Spleen (tissue), 11 donors: ENCODE results near the gene PRR29. TPM values are rescaled to one million over a fixed set of nuclear protein-coding genes. Genes with fewer than 3 reads are reported as not detected.
A peak's percentile ranks its signal among the peaks of the same experiment; 100 is the strongest.

Source experiments
- DNase-seq: peaks from one replicate; pipeline ENCODE4 v3.0.0-alpha.2; 2020
- H3K27ac ChIP-seq, 8 donors: fragments of 200-600 bp; sonication (generic) in 7 of 8; 1 replicate in 4 of 8; 2 replicates in 4 of 8; pipeline versions ENCODE4 v1.5.0 to v1.8.0; 2016 to 2021; ENCODE audit warnings: inconsistent platforms in 4 of 8, mild to moderate bottlenecking in 4 of 8, moderate library complexity in 1 of 8
- H3K27me3 ChIP-seq, 7 donors: fragments of 200-600 bp; sonication (generic) in 6 of 7; replicated peaks in 1 of 7; 1 replicate in 4 of 7; 2 replicates in 3 of 7; pipeline versions ENCODE4 v1.5.0 to v1.8.0; 2016 to 2021; ENCODE audit warnings: inconsistent platforms in 3 of 7, mild to moderate bottlenecking in 1 of 7
- H3K36me3 ChIP-seq, 6 donors: fragments of 200-600 bp; sonication (generic) in 5 of 6; 1 replicate in 4 of 6; 2 replicates in 2 of 6; pipeline versions ENCODE4 v1.5.0 to v1.8.0; 2016 to 2021; ENCODE audit warnings: inconsistent platforms in 2 of 6
- H3K4me1 ChIP-seq, 6 donors: fragments of 200-600 bp; sonication (generic) in 5 of 6; 1 replicate in 3 of 6; 2 replicates in 3 of 6; pipeline versions ENCODE4 v1.5.0 to v1.8.0; 2016 to 2021; ENCODE audit warnings: inconsistent platforms in 3 of 6
- H3K4me3 ChIP-seq, 8 donors: fragments of 200-600 bp; sonication (generic) in 7 of 8; 1 replicate in 4 of 8; 2 replicates in 4 of 8; pipeline versions ENCODE4 v1.5.0 to v1.8.0; 2016 to 2021; ENCODE audit warnings: inconsistent platforms in 4 of 8, mild to moderate bottlenecking in 4 of 8, moderate library complexity in 2 of 8
- H3K9me3 ChIP-seq, 8 donors: fragments of 200-600 bp; sonication (generic) in 7 of 8; 1 replicate in 4 of 8; 2 replicates in 4 of 8; pipeline versions ENCODE4 v1.5.0 to v1.8.0; 2016 to 2021; ENCODE audit warnings: inconsistent platforms in 4 of 8
- POLR2A ChIP-seq, 3 donors: fragments of 450-650 bp; IDR thresholded peaks; one replicate each; pipeline ENCODE4 v1.5.1; 2017; ENCODE audit warnings: antibody characterized with exemption in 3 of 3, mild to moderate bottlenecking in 1 of 3
- POLR2AphosphoS5 ChIP-seq, 3 donors: sonication (generic); formaldehyde crosslinking; IDR thresholded peaks; one replicate each; pipeline ENCODE4 v1.5.1; 2017; ENCODE audit warnings: antibody characterized with exemption in 3 of 3
- WGBS, 5 donors: extraction: QIAGEN DNeasy Blood & Tissue Kit in 3 of 5; methylation state at CpG; one replicate each; pipeline versions ENCODE4 v1.1.5 to v1.1.7; 2013 to 2018; 5-methylcytosine and 5-hydroxymethylcytosine counted together
- intact Hi-C: fragments of 100-400 bp; cut with DNase I; formaldehyde crosslinking; loops from one replicate; pipeline ENCODE4 v1.15.0; 2023; ENCODE audit warnings: low total_unique reads
- polyA plus RNA-seq, 3 donors: library from polyadenylated mRNA; stranded (reverse); fragments of 200-250 nt; gene quantifications; one replicate each; pipeline ENCODE4 v1.2.1, GENCODE V29; 2013
- total RNA-seq, 7 donors: library from RNA; depleted of rRNA in 3 of 7; stranded (reverse); fragments of >200 nt in 3 of 7; fragmentation: NEBNext Ultra II Directional in 4 of 7; extraction: Animal tissue kit (Norgen Biotek cat#: 25700) in 4 of 7; gene quantifications; one replicate each; pipeline versions ENCODE4 v1.1.0 to v1.2.1, GENCODE V29; 2016 to 2021
- TF ChIP-seq, protein P1 (sequence below), 11 experiments: fragments of 200-600 bp in 7 of 11; fragments of 450-650 bp in 4 of 11; sonication (generic) in 4 of 11; IDR thresholded peaks in 8 of 11; conservative IDR thresholded peaks in 3 of 11; 1 replicate in 7 of 11; 2 replicates in 4 of 11; pipeline versions ENCODE4 v1.4.0 to v1.8.0; 2016 to 2021; ENCODE audit warnings: antibody characterized with exemption in 11 of 11, inconsistent platforms in 4 of 11, mild to moderate bottlenecking in 1 of 11
- donor health status: healthy with polysubstance abuse.
- donor health status: DM: no; HTN: no; CAD: no; lungs with moderate emphysema.
- donor health status: DM: no; HTN: no; CAD: no.
- donor health status: Bipolar disorder and iron deficiency.
- donor health status: healthy.
- donor health status: DM: no; HTN: no; CAD: no.
- donor health status: DM: yes; HTN: yes; CAD: no.

The PRR29 gene
- total and polyA plus RNA-seq, 10 donors = 0.65 to 9.1 (median 3.4) TPM

DNA sequence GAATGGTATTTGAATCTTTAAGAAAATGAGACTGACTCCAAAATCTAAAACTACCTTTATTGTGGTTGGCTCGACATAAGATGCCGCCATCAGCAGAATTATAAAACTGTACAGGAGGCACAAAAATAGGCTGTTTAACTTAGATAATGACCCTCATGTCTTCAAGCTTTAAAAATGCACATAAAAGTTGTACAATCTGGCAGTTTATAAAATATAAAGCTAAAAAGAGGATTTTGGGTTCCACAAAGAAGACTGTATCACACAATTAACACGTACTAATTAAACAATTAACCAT lies 40.9 kb downstream of the PRR29 start:
- H3K36me3 ChIP-seq = peaks cover under 1 to 68% (median 20%) of the 10 kb centered on the region in 6 donors
- TF ChIP-seq POLR2A (IDR thresholded peaks at IDR 0.05) (no peak), POLR2AphosphoS5 (IDR thresholded peaks at IDR 0.05) (no peak)
- TF ChIP-seq, protein P1, sequence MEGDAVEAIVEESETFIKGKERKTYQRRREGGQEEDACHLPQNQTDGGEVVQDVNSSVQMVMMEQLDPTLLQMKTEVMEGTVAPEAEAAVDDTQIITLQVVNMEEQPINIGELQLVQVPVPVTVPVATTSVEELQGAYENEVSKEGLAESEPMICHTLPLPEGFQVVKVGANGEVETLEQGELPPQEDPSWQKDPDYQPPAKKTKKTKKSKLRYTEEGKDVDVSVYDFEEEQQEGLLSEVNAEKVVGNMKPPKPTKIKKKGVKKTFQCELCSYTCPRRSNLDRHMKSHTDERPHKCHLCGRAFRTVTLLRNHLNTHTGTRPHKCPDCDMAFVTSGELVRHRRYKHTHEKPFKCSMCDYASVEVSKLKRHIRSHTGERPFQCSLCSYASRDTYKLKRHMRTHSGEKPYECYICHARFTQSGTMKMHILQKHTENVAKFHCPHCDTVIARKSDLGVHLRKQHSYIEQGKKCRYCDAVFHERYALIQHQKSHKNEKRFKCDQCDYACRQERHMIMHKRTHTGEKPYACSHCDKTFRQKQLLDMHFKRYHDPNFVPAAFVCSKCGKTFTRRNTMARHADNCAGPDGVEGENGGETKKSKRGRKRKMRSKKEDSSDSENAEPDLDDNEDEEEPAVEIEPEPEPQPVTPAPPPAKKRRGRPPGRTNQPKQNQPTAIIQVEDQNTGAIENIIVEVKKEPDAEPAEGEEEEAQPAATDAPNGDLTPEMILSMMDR (IDR thresholded peaks at IDR 0.05 in 8 of 11, conservative IDR thresholded peaks at IDR 0.05 in 3 of 11) = no peak
- intact Hi-C loops = no loop called here

GRCh38 chr17:64040206-64040605 lies 42.1 kb downstream of the PRR29 start:
- H3K27me3 ChIP-seq = no peaks in the 10 kb centered on the region
- H3K4me3 ChIP-seq = no peak overlapping the region
- no peak for TF ChIP-seq POLR2AphosphoS5 (IDR thresholded peaks at IDR 0.05)
- TF ChIP-seq POLR2A (IDR thresholded peaks at IDR 0.05) = no peak
- TF ChIP-seq, protein P1 (IDR thresholded peaks at IDR 0.05 in 8 of 11, conservative IDR thresholded peaks at IDR 0.05 in 3 of 11) = no peak
- WGBS, 5 donors = 76 to 87% (median 82%) methylated on average over 6 of the region's 6 CpGs
- H3K27ac ChIP-seq = no peak overlapping the region
- no peak for DNase-seq
- peaks cover 3 to 79% (median 32%) of the 10 kb centered on the region in 6 donors for H3K36me3 ChIP-seq
- intact Hi-C loops = no loop called here
- no peaks in the 10 kb centered on the region for H3K9me3 ChIP-seq
- peaks cover 0 to 9% (median 2%) of the 10 kb centered on the region in 6 donors for H3K4me1 ChIP-seq

More for the DNA sequence above, 40.9 kb downstream of the PRR29 start:
- 91 to 98% (median 93%) methylated on average over 3 of the region's 3 CpGs for WGBS, 5 donors
- no peaks in the 10 kb centered on the region for H3K27me3 ChIP-seq
- no peaks in the 10 kb centered on the region for H3K9me3 ChIP-seq
- no peak overlapping the region for H3K27ac ChIP-seq
- no peak for DNase-seq
- H3K4me1 ChIP-seq = peaks cover 0 to 9% (median 2%) of the 10 kb centered on the region in 6 donors
- H3K4me3 ChIP-seq = no peak overlapping the region

- no peak for DNase-seq
- WGBS, 5 donors = 49 to 62% (median 57%) methylated on average over 11 of the region's 11 CpGs
Observed at GRCh38 chr17:64041912-64042311, 43.8 kb downstream of the PRR29 start.

GRCh38 chr17:64042700-64043485 lies 44.7 kb downstream of the PRR29 start:
- Histone ChIP-seq H3K27me3 (no peaks in the 10 kb centered on the region), H3K4me3 (no peak overlapping the region), H3K9me3 (no peaks in the 10 kb centered on the region), H3K27ac (no peak overlapping the region), H3K36me3 (peaks cover 3 to 98% (median 58%) of the 10 kb centered on the region in 6 donors), H3K4me1 (peaks cover 0 to 6% (median 0%) of the 10 kb centered on the region in 6 donors)
- no peak for DNase-seq
- intact Hi-C loops = no loop called here
- peak in 1 of 3 donors; percentile 56 for TF ChIP-seq POLR2AphosphoS5 (IDR thresholded peaks at IDR 0.05)
- TF ChIP-seq, protein P1 (IDR thresholded peaks at IDR 0.05 in 8 of 11, conservative IDR thresholded peaks at IDR 0.05 in 3 of 11) = no peak
- WGBS, 5 donors = 82 to 89% (median 84%) methylated on average over 11 to 12 of the region's 12 CpGs

More at GRCh38 chr17:64041912-64042311, 43.8 kb downstream of the PRR29 start:
- intact Hi-C loops = no loop called here
- peak in 2 of 3 donors; percentile 16 for TF ChIP-seq POLR2AphosphoS5 (IDR thresholded peaks at IDR 0.05)
- no peak for TF ChIP-seq POLR2A (IDR thresholded peaks at IDR 0.05)
- Histone ChIP-seq H3K4me1 (peaks cover 0 to 7% (median 2%) of the 10 kb centered on the region in 6 donors), H3K27ac (no peak overlapping the region), H3K27me3 (no peaks in the 10 kb centered on the region), H3K4me3 (no peak overlapping the region), H3K9me3 (no peaks in the 10 kb centered on the region), H3K36me3 (peaks cover 3 to 96% (median 49%) of the 10 kb centered on the region in 6 donors)
